T-cell (primary cell): ENCODE measurements around the gene TMX1. TPM values are rescaled to one million over a fixed set of nuclear protein-coding genes. Genes with fewer than 3 reads are reported as not detected.

Experiments
- ATAC-seq, 4 experiments: fragments of 200-7000 bp in 3 of 4; fragments of 150-1000 bp in 1 of 4; cut with Tn5 transposase; replicated peaks in 1 of 4; 1 replicate in 3 of 4; 2 replicates in 1 of 4; pipeline ENCODE4 v1.10.0; 2021; ENCODE audit warnings: moderate library complexity in 3 of 4, mild to moderate bottlenecking in 2 of 4, moderate number of reproducible peaks in 1 of 4
- CTCF ChIA-PET, 2 donors: fragments of 300-600 bp; sonication (Branson Sonifier 250); formaldehyde crosslinking; loops; one replicate each; lab custom pipeline; 2022; ENCODE audit warnings: antibody characterized with exemption in 2 of 2; lab: Charles Lee
- POLR2A ChIA-PET, 2 donors: fragments of 300-600 bp; sonication (Branson Sonifier 250); formaldehyde crosslinking; loops; one replicate each; lab custom pipeline; 2022; ENCODE audit warnings: antibody characterized with exemption in 2 of 2; lab: Charles Lee
- DNase-seq, 35 experiments: peaks; one replicate each; pipeline versions ENCODE4 v3.0.0 to v3.0.0-alpha.2; 2013 to 2023
- H3K27ac ChIP-seq: one replicate; pipeline ENCODE4 v1.5.1; 2013; ENCODE audit warnings: low read length
- H3K27me3 ChIP-seq, 2 experiments: replicated peaks in 1 of 2; 1 replicate in 1 of 2; 2 replicates in 1 of 2; pipeline versions ENCODE4 v1.6.1 to v1.7.0; 2013; ENCODE audit warnings: low read length in 1 of 2, mixed read lengths in 1 of 2; ENCODE audit not compliant: control insufficient read depth in 2 of 2, insufficient read depth in 2 of 2; ENCODE audit errors: extremely low read depth in 1 of 2
- H3K36me3 ChIP-seq, 2 donors: 1 replicate in 1 of 2; 2 replicates in 1 of 2; pipeline versions ENCODE4 v1.6.1 to v1.7.0; 2013; ENCODE audit warnings: low read length in 1 of 2; ENCODE audit not compliant: control insufficient read depth in 2 of 2, insufficient read depth in 1 of 2; ENCODE audit errors: extremely low read depth in 1 of 2
- H3K4me1 ChIP-seq, 2 experiments: 1 replicate in 1 of 2; 2 replicates in 1 of 2; pipeline versions ENCODE4 v1.6.1 to v1.7.0; 2013; ENCODE audit warnings: low read length in 2 of 2, mixed read lengths in 1 of 2; ENCODE audit not compliant: insufficient read depth in 2 of 2, control insufficient read depth in 1 of 2; ENCODE audit errors: extremely low read depth in 1 of 2
- H3K4me3 ChIP-seq, 2 donors: 1 replicate in 1 of 2; 2 replicates in 1 of 2; pipeline versions ENCODE4 v1.5.1 to v1.7.0; 2013; ENCODE audit warnings: mild to moderate bottlenecking in 2 of 2, low read length in 1 of 2, moderate library complexity in 1 of 2; ENCODE audit not compliant: control insufficient read depth in 1 of 2; ENCODE audit errors: extremely low read depth in 1 of 2
- H3K9me3 ChIP-seq: 2 replicates; pipeline ENCODE4 v1.7.0; 2013
- H3K27ac Mint-ChIP-seq, 2 donors: one replicate each; pipeline ENCODE4 v1.8.0; 2020 to 2021; ENCODE audit warnings: mild to moderate bottlenecking in 2 of 2, mixed read lengths in 2 of 2
- H3K27me3 Mint-ChIP-seq, 2 donors: one replicate each; pipeline ENCODE4 v1.8.0; 2021 to 2022; ENCODE audit warnings: mixed read lengths in 2 of 2
- H3K36me3 Mint-ChIP-seq: one replicate; pipeline ENCODE4 v1.8.0; 2021; ENCODE audit warnings: mixed read lengths
- H3K4me1 Mint-ChIP-seq, 3 donors: one replicate each; pipeline ENCODE4 v1.8.0; 2020 to 2022; ENCODE audit warnings: mixed read lengths in 3 of 3, mild to moderate bottlenecking in 1 of 3
- H3K4me3 Mint-ChIP-seq, 3 donors: one replicate each; pipeline ENCODE4 v1.8.0; 2020 to 2022; ENCODE audit warnings: mild to moderate bottlenecking in 3 of 3, mixed read lengths in 3 of 3, moderate library complexity in 3 of 3
- H3K9me3 Mint-ChIP-seq, 3 donors: one replicate each; pipeline ENCODE4 v1.8.0; 2020 to 2022; ENCODE audit warnings: mixed read lengths in 3 of 3
- WGBS: methylation state at CpG from one replicate; pipeline ENCODE4 v1.1.5; 2013; ENCODE audit warnings: missing lambda C conversion rate; ENCODE audit not compliant: insufficient coverage; 5-methylcytosine and 5-hydroxymethylcytosine counted together
- total RNA-seq, 35 experiments: library from RNA in 6 of 35; stranded (reverse) in 6 of 35; fragments of 120-200 nt in 1 of 35; gene quantifications; one replicate each; pipeline versions ENCODE4 v1.2.1 to v1.2.4 and lab custom pipeline; 2013 to 2026

The TMX1 gene
- total RNA-seq, 5 donors from 2014 or later (not counting 1 experiment from before 2014, with no cell fraction given): 15.5 to 24.2 (median 22.1) TPM

DNA sequence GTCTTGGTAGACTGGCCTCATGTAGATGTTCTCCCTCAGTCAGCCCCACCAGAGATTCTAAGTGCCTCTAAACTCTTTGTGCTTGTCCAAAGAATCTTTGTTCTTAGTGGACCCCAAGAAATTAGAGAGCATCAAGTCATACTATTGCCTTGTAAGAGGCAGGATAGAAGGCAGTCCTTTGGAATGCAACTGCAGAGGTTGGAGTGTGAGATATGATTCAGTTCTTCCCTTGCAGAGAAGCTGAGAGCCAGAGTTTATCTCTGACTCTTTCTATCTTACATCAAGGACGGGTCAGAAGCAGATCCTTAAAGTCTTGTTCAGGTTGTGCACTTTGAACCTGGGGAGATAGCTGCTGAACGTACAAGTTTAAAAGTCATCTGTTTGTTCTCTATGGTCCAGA lies 21.1 kb downstream of the TMX1 start:
- WGBS: 100% methylated on average over 2 of the region's 2 CpGs
- DNase-seq (no peak), ATAC-seq (no peak)
- ChIA-PET CTCF (interaction anchor here in 1 of 2 donors (0.6 kb wide), 1 partner anchor 18 kb away, joined by 3 read pairs; no protein-coding TSS in a partner anchor), POLR2A (no interaction called here)
- Histone ChIP-seq H3K27ac (no peak overlapping the region), H3K4me1 (no peaks in the 10 kb centered on the region), H3K36me3 (peaks cover 0 to 8% of the 10 kb centered on the region in 2 donors), H3K9me3 (no peaks in the 10 kb centered on the region), H3K4me3 (no peak overlapping the region), H3K27me3 (no peaks in the 10 kb centered on the region)
- Mint-ChIP-seq H3K27ac (no peak overlapping the region), H3K4me1 (peaks cover 0 to 7% (median 0%) of the 10 kb centered on the region in 3 donors), H3K36me3 (peaks cover 40% of the 10 kb centered on the region), H3K4me3 (no peak overlapping the region), H3K9me3 (peaks cover 4 to 7% (median 6%) of the 10 kb centered on the region in 3 donors), H3K27me3 (no peaks in the 10 kb centered on the region)

- DNase-seq (no peak), ATAC-seq (no peak)
- H3K4me3 ChIP-seq: no peak overlapping the region
- peaks cover 0 to 2% of the 10 kb centered on the region in 2 donors for H3K36me3 ChIP-seq
- H3K4me1 ChIP-seq: no peaks in the 10 kb centered on the region
- no peak overlapping the region for H3K4me3 Mint-ChIP-seq
- H3K9me3 Mint-ChIP-seq: peaks cover 4 to 7% (median 6%) of the 10 kb centered on the region in 3 donors
- WGBS: no CpG with 5 or more reads among the region's 2 CpGs
- H3K27ac Mint-ChIP-seq: no peak overlapping the region
- H3K4me1 Mint-ChIP-seq: peaks cover 0 to 7% (median 0%) of the 10 kb centered on the region in 3 donors
- no peaks in the 10 kb centered on the region for H3K9me3 ChIP-seq
- H3K36me3 Mint-ChIP-seq: peaks cover 36% of the 10 kb centered on the region
- ChIA-PET POLR2A (interaction anchor here in 1 of 2 donors (0.8 kb wide), 1 partner anchor 641 kb away, joined by 5 read pairs; no protein-coding TSS in a partner anchor), CTCF (no interaction called here)
- H3K27ac ChIP-seq: no peak overlapping the region
- no peaks in the 10 kb centered on the region for H3K27me3 ChIP-seq
- no peaks in the 10 kb centered on the region for H3K27me3 Mint-ChIP-seq
Measured at GRCh38 chr14:51262868-51263267, 22.8 kb downstream of the TMX1 start.

DNA sequence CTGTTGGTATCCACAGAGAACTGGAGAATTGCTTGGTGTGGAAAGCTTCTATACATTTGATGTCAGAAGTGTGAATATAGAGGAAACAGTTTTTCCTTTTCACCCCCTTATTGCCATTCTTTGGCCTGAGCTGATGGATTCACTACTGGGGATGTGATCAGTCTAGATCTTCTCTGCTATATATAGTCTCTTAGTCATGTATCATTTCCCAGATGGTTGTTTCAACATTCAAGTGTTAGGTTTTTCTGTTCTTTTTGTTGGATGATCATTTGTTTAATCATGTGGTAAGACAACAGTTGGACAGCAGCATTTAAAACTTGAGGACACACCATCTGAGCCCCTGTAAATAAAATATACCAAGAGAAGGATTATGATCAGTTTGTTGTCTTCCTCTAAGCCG lies 29.6 kb downstream of the TMX1 start:
- H3K9me3 Mint-ChIP-seq: no peaks in the 10 kb centered on the region
- no CpG with 5 or more reads among the region's 1 CpG for WGBS
- no peak overlapping the region for H3K27ac Mint-ChIP-seq
- Histone ChIP-seq H3K4me3 (no peak overlapping the region), H3K27me3 (no peaks in the 10 kb centered on the region), H3K9me3 (no peaks in the 10 kb centered on the region), H3K27ac (no peak overlapping the region), H3K4me1 (no peaks in the 10 kb centered on the region), H3K36me3 (no peaks in the 10 kb centered on the region)
- peaks cover 5% of the 10 kb centered on the region for H3K36me3 Mint-ChIP-seq
- no peaks in the 10 kb centered on the region for H3K4me1 Mint-ChIP-seq
- no peak overlapping the region for H3K4me3 Mint-ChIP-seq
- no peak for DNase-seq
- no peaks in the 10 kb centered on the region for H3K27me3 Mint-ChIP-seq
- POLR2A ChIA-PET: no interaction called here
- ATAC-seq: no peak
- CTCF ChIA-PET: no interaction called here

GRCh38 chr14:51276605-51277004 lies 36.6 kb downstream of the TMX1 start:
- no peak overlapping the region for H3K27ac ChIP-seq
- WGBS: no CpG with 5 or more reads among the region's 1 CpG
- no peaks in the 10 kb centered on the region for H3K9me3 Mint-ChIP-seq
- H3K4me3 ChIP-seq: no peak overlapping the region
- H3K9me3 ChIP-seq: no peaks in the 10 kb centered on the region
- no peaks in the 10 kb centered on the region for H3K27me3 ChIP-seq
- no peak overlapping the region for H3K4me3 Mint-ChIP-seq
- H3K27me3 Mint-ChIP-seq: no peaks in the 10 kb centered on the region
- no peaks in the 10 kb centered on the region for H3K36me3 ChIP-seq
- H3K4me1 ChIP-seq: no peaks in the 10 kb centered on the region
- H3K36me3 Mint-ChIP-seq: peaks cover 3% of the 10 kb centered on the region
- POLR2A ChIA-PET: no interaction called here
- no peak overlapping the region for H3K27ac Mint-ChIP-seq
- no peak for DNase-seq
- no peak for ATAC-seq
- CTCF ChIA-PET: no interaction called here
- no peaks in the 10 kb centered on the region for H3K4me1 Mint-ChIP-seq

GRCh38 chr14:51277753-51278415 lies 37.8 kb downstream of the TMX1 start:
- H3K4me3 Mint-ChIP-seq: no peak overlapping the region
- Histone ChIP-seq H3K4me1 (no peaks in the 10 kb centered on the region), H3K9me3 (no peaks in the 10 kb centered on the region), H3K27ac (no peak overlapping the region), H3K4me3 (no peak overlapping the region), H3K27me3 (no peaks in the 10 kb centered on the region), H3K36me3 (no peaks in the 10 kb centered on the region)
- WGBS: 97% methylated on average over 2 of the region's 4 CpGs
- DNase-seq (no peak), ATAC-seq (no peak)
- H3K4me1 Mint-ChIP-seq: no peaks in the 10 kb centered on the region
- H3K27ac Mint-ChIP-seq: no peak overlapping the region
- H3K27me3 Mint-ChIP-seq: no peaks in the 10 kb centered on the region
- ChIA-PET POLR2A (interaction anchor here in 1 of 2 donors (0.7 kb wide), 1 partner anchor 791 kb away, joined by 5 read pairs; no protein-coding TSS in a partner anchor), CTCF (no interaction called here)
- H3K36me3 Mint-ChIP-seq: peaks cover 3% of the 10 kb centered on the region
- no peaks in the 10 kb centered on the region for H3K9me3 Mint-ChIP-seq

DNA sequence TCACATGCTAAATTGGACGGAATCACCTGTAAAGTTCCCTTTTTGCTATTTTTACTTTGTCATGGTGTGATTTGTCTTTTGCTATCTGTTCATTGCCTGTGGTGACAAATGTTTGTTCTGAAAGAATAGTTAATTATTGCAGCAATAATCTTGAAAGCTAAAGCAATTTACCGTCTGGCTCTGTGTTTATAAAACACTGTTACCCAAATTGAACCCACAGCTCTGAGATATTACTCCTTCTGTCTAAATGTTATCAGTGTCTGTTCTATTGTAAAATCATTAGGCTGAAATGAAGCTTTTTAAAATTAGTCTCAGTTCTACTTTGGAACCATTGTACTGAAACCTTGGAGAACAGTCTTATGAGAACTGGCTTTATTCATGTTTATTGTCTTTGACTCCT lies 42.5 kb downstream of the TMX1 start:
- H3K27ac ChIP-seq: no peak overlapping the region
- no peak overlapping the region for H3K4me3 ChIP-seq
- Mint-ChIP-seq H3K4me1 (no peaks in the 10 kb centered on the region), H3K27me3 (no peaks in the 10 kb centered on the region), H3K27ac (no peak overlapping the region), H3K4me3 (no peak overlapping the region), H3K9me3 (no peaks in the 10 kb centered on the region), H3K36me3 (peaks cover 3% of the 10 kb centered on the region)
- ATAC-seq (no peak), DNase-seq (no peak)
- H3K27me3 ChIP-seq: no peaks in the 10 kb centered on the region
- no peaks in the 10 kb centered on the region for H3K36me3 ChIP-seq
- CTCF ChIA-PET: interaction anchor here (0.5 to 2.7 kb wide), 10 partner anchors 8 to 697 kb away, joined by 3 to 15 read pairs (median 4); partner anchors contain the start of gene GNG2 (in 1 of the 2)
- no CpG with 5 or more reads among the region's 2 CpGs for WGBS
- no peaks in the 10 kb centered on the region for H3K4me1 ChIP-seq
- H3K9me3 ChIP-seq: no peaks in the 10 kb centered on the region
- POLR2A ChIA-PET: interaction anchor here in 1 of 2 donors (0.6 kb wide), 1 partner anchor 645 kb away, joined by 11 read pairs; no protein-coding TSS in a partner anchor
